ENCODE data around the gene PPP1R10.
A peak's percentile ranks its signal among the peaks of the same experiment; 100 is the strongest.

Gene PPP1R10

GRCh38 chr6:30618270-30618797 is 1.3 kb upstream of the PPP1R10 start:
- DNase-seq, result no peak

DNA sequence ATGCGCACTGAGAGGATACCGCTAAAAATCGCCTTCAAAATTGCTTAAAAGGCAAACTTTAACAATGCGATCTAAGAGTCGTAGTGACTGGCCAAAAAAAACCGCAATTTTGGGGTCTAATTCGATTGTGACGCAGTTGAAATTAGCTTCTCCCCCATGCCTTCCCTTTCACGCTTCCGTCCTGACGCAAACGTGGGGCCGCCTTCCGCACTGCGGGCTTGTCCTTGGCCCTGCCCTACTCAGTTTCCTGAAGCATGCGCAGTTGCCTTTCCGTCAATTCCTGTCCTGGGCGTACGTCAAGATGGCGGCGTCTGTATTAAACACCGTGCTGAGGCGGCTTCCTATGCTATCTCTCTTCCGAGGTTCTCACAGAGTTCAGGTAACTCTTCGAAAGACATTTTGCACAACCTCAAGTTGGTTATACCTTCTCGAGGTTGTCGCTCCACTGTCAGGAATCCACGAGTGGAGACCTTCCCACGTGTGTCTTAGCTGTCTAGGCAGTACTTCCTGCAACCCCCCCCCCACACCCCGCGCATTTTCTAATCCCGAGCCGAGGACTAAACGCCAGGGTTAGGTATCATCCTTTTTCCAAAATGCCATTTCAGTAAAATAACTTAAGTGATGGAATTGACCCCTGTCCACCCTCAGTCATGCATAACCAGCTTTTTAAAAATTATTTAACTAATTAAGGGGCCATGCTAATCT is 674 bp upstream of the PPP1R10 start, which contains the start of gene MRPS18B:
TSS of gene MRPS18B (plus strand) at position 276 of the 705 bp plus-strand sequence. CDS start at position 302, 26 bp downstream.
- peak; percentile 97 for DNase-seq

DNA sequence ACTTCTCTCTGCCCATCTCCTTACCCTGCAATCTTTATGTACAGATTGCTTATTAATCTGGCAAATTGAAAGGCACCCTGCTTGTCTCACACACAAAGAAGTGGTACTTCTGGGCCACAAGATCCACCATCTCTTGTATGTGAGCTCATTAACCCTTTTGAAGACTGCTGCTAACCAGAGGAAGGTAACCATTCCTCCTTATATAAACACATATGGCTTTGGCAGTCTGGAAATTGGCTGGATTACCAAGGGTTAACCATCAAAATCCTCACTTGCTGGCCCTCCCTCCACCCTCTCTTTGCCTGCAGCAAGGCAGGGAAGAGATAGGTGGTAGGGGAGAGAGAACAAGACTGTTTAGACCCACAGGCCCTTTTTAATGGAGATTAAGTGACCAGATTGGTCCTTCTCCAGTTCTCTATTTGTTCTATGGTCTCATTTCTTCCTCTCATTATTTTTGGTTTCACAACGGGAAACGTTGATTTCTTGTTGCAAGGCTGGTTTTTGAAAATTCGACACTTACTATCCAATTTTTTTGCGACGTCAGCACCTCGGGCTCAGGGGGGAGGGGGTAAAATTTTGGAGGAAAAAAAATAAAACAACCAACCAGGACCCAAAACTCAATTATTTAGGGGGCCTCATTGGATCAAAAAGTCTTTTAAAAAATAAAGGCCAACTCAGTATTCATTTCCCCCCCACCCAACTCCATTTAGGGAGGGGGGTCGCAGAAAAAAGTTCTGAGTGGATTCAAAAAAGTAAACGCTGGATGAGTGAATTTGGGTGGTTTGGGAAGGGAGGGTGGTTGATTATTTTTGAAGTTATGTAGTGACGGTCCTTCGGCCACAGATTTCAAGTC is 859 bp downstream of the PPP1R10 start:
- peak; percentile 54 for DNase-seq

DNA sequence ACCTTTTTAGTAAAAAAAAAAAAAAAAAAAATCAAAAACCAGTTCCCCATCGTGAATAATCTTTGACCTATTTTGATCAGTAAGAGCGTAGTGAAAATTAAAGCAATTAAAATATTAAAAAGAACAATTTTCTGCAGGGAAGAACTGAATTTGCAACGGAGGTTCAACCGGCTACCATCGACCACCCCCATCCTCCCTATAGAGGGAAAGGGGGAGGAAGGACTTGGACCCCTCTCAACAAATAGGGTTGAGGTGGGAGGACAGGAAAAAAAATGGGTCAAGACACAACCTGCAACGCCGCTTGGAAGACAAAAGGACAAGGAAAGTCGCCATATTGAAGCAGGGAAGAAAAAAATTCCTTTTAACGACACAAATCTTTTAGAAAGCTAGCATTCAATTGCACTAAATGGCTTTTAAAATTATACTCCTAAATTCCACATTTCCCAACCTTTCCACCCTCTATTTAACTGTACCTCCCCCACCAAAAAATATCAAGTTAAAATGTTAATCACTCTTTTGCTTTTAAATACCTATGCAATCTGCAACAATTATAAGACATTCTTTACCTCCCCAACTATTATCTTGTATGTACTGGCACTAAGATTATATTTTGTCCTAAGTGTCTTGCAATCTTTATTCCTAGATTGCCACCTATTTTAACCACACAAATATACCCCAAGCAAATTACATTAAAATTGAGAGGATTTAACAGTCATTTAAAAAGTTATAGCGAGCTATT is 1.7 kb downstream of the PPP1R10 start:
- peak; percentile 93 for DNase-seq

GRCh38 chr6:30614843-30615218 is 2.2 kb downstream of the PPP1R10 start:
- DNase-seq, result peak; percentile 97

GRCh38 chr6:30614044-30614842 is 2.8 kb downstream of the PPP1R10 start:
- DNase-seq, result no peak

DNA sequence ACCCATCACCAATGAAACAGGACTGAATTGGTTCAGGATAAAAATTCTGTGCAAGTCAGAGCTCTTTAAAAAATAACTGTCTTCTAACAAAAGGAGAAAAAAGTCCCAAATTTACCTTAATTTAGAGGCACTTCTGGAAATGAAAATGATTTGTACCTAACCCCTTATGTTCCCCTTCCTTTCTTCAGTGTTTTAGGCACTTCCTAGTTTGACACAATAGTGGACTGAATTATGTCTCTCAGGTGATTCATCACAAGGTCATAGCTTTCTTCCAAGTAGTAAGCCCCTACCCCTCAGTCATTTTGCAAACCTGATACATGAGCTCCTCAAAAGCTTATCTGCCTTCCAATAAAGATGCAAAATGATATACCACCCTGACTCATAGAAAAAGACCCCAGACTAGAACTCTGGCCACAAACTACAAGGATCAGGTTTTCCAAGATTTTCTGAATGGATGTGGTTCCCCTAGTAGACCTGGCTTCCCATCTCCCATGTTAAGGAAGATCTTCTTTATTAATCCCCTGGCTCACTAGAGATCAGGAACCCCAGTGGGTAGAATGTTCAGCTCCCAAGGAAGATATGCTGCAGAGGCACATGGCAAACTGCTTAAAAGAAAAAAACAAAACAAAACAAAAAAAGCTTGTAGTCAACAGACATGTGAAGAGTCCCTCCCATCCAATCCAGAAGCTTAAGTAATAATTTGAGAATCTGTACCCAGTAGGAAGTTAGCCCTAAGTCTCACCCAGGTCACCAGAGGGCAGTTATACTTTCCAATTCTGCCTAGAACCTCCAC is 3.6 kb downstream of the PPP1R10 start:
- DNase-seq, result no peak

DNA sequence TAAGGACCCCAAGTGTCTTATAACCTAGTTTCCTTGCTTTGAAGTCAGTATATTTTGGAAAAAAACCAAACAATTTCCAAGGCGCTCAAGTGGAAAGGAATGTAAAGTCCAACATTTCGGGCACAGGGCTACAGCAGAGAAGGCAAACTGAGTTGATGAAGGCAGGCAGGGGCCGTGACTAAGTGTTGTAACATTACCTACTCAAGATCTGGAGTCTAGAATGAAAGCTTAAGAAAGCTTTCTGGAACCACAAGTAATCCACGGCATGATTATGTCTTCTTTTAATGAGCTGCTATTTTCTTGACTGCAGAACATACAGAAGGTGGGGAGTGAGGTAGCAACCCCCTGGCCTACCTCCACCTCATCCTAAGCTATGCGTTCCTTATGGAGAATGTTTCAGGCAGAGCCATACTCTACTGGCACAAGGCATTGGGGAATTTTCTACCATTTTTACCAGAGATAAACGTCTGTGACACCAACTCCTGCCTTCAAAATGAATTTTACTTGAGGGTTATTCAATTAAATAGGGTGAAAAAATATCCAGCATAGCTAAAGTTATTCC is 4.3 kb downstream of the PPP1R10 start:
- DNase-seq, result peak; percentile 32

GRCh38 chr6:30612213-30612612 is 4.8 kb downstream of the PPP1R10 start:
- DNase-seq, result no peak

DNA sequence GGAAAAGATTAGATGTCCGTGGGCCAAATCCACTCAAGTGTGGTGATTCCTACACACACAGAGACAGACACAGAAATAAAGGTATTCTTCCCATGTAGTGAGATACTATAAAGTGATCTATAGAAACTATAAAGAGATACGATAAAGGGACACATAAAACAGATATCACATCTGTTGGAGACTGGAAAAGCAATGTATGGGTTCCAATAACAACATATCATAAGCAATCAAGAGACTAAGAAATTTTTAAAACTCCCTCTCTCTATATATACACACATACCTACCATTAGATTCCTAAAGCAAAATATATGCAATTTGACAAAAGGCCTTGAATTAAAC is 5.2 kb downstream of the PPP1R10 start:
- DNase-seq, result no peak

DNA sequence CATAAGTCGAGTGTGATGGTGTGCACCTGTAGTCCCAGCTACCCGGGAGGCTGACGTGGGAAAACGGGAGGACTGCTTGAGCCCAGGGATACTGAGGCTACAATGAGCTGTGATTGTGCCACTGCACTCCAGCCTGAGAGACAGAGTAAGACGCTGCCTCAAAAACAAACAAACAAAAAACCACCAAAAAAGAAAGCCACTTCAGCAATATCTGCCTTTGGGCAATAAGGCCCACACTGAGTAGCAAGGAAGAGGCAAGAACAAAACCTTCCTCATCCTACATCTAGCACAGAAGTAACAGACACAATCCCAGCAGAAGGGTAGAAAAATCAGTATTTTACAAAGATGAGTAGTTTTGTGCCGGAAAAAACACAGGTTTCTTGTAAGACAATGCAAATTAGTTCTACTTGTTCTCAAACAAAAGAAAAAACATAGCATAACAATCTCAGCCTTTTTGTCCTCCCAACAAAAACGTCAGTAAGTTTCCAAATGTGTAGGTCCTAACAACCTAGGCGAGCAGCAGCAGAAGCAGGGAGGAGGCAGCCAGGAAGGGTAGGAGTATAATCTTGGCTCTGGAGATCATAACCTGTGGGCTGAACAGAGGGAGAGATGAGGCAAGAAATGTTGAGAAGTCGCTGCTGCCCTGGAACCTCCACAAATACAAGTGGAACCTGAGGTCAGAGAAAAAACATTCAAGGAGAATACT is 5.7 kb downstream of the PPP1R10 start:
- DNase-seq, result no peak

GRCh38 chr6:30610065-30610464 is 7.0 kb downstream of the PPP1R10 start:
- no peak for DNase-seq

GRCh38 chr6:30603961-30604360 is 13.1 kb downstream of the PPP1R10 start:
- no peak for DNase-seq

DNA sequence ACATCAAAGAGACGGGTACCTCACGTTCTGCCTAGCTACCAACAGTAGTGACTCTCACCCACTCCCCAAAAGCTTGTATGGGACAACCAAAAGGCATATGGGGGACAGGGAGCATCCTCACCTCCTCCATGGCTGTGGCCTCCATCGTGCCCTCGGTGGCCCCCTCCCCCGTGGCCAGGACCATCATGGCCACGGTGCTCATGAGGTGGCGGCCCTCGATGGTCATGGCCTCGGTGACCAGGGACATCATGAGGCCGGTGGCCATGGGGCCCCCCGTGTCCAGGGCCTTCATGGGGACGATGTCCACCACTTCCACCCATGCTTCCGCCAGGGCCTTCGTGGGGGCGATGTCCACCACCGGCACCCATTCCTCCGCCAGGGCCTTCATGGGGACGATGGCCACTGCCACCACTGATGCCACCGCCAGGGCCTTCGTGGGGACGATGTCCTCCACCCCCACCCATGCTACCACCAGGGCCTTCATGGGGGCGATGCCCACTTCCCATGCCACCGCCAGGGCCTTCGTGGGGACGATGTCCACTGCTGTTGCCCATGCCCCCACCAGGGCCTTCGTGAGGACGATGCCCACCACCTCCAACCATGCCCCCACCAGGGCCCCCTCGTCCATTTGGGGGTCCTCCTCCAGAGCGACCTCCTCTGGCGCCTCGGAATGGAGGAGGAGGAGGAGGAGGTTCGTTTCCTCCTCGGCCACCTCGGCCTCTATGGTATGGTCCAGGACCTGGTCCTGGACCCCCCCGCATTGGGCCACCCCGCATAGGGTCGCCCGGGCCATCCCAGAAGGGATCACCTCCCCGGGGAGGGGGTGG is 15.0 kb downstream of the PPP1R10 start:
- no peak for DNase-seq

DNA sequence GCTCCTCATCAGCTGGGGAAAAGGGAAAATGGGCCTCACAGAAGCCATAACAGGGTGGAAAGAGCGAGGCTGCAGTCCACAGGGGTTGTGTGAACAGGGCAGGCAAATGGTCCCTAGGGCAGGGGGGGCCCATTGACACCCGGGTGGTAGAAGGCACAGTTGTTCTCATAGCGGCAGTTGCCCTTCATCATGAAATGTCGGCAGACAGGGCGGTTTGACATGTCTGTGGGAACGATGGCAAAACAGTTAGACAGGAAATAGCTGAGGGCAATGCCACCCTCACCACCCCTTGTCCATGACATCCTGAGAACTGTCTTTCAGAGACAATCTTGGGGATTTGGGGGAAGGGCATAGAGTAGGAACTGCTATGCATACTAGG is 15.6 kb downstream of the PPP1R10 start:
- DNase-seq, result no peak

DNA sequence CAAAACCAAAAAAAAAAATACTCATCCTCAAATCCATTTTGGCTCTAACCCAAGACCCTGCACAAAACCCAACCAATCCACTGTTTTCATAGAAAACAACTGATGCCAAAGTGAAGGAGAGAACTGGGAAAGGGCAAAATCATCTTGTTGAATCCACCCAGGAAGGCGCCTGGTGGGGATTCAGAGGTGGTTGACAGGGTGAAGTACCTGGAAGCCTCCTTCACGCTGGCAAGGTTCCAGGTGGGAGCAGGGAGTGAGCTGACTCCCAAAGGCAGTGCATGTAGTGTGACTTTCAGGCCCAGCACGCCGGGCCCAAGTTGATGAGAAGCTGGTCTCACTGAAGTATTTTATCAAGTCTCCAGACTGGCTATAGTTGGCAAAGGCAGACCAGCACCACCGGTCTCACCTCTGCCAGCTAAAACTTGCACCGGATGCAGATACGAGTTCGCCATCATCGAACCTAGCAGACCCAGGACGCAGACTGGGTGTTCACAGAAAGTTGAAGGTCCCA is 16.5 kb downstream of the PPP1R10 start:
- DNase-seq, result no peak

DNA sequence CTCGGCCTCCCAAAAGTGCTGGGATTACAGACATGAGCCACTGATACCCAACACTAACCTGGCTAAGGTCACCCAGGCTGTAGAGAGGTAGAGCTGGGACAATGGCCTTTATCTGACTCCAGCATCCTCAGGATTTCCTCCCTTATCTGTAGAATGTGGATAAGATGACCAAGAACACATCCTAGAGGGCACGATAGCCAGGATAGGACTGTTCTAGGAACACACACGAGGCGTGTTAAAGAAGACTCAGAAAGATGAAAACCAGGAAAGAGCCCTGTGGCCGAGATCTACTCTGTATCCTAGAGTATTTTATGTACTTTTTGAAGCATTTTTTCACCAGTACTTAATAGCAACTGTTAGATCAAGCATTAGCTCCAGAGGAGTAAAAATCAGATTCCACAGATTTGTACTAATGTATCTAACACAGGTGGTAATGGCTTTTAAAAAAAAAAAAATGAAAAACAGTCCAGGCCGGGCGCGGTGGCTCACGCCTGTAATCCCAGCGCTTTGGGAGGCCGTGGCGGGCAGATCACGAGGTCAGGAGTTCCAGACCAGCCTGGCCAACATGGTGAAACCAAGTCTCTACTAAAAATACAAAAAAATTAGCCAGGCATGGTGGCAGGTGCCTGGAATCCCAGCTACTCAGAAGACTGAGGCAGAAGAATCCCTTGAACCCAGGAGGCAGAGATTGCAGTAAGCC is 17.3 kb downstream of the PPP1R10 start:
- DNase-seq, result no peak

DNA sequence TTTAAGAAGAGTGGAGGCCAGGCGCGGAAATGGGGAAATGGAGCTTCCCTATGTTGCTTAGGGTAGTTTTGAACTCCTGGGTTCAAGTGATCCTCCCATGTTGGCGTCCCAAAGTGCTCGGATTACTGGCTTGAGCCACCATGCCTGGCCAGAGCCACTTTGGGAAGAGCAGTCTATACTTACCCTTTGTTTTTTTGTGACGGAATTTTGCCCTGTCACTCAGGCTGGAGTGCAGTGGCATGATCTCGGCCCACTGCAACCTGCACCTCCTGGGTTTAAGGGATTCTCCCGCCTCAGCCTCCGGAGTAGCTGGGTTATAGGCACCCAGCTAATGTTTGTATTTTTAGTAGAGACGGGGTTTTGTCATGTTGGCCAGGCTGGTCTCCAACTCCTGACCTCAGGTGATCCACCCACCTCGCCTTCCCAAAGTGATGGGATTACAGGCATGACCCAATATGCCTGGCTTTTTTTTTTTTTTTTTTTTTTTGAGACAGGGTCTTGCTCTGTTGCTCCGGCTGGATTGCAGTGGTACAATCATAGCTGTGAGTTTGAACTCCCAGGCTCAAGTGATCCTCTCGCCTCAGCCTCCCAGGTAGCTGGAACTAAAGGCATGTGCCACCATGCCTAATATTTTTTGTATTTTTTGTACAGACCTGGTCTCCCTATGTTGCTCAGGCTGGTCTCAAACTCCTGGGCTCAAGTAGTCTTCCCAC is 18.0 kb downstream of the PPP1R10 start:
- no peak for DNase-seq

All from NCI-H446 treated with DMSO at 0.1 percent for 48 hours (cell line).